Measurements from ENCODE around the gene UBQLN1. TPM values are rescaled to one million over a fixed set of nuclear protein-coding genes. Genes with fewer than 3 reads are reported as not detected.

UBQLN1 gene
- total RNA-seq, 2 donors from 2014 or later, result 114 to 119 TPM

- H3K4me3 ChIP-seq (ENCODE audit: low read length), result no peak overlapping the region
- H3K9me3 ChIP-seq (ENCODE audit: control insufficient read depth, low read length), result no peaks in the 10 kb centered on the region
- no peaks in the 10 kb centered on the region for H3K27me3 Mint-ChIP-seq (ENCODE audit: insufficient read depth)
- H3K27ac ChIP-seq (ENCODE audit: low read depth, low read length), result no peak overlapping the region
- H3K4me1 Mint-ChIP-seq, result peaks cover 13% of the 10 kb centered on the region
- peaks cover 8% of the 10 kb centered on the region for H3K36me3 Mint-ChIP-seq (ENCODE audit: low read depth)
- H3K9me3 Mint-ChIP-seq, result no peaks in the 10 kb centered on the region
- H3K9ac ChIP-seq (ENCODE audit: extremely low read depth, low read length, poor library complexity, severe bottlenecking), result no peak overlapping the region
- H3K4me1 ChIP-seq (ENCODE audit: control insufficient read depth, insufficient read depth, low read length), result no peaks in the 10 kb centered on the region
- peaks cover 16% of the 10 kb centered on the region for H3K36me3 ChIP-seq (ENCODE audit: control insufficient read depth, insufficient read depth, low read length)
- WGBS, 2 experiments (ENCODE audit: insufficient coverage in 1 of 2, insufficient read length in 1 of 2), result 93 to 98% methylated on average over 4 of the region's 4 CpGs
- H3K4me3 Mint-ChIP-seq, result no peak overlapping the region
- H3K27me3 ChIP-seq (ENCODE audit: control insufficient read depth, insufficient read depth, low read length, poor library complexity, severe bottlenecking), result no peaks in the 10 kb centered on the region
- DNase-seq, result no peak
- TF ChIP-seq CTCF (conservative IDR thresholded peaks at IDR 0.05), result no peak
- peak overlapping the region; percentile 35 for H3K27ac Mint-ChIP-seq
These were observed 8.7 kb downstream of the UBQLN1 start for GRCh38 chr9:83698976-83699585.

GRCh38 chr9:83691492-83691891, 16.3 kb downstream of the UBQLN1 start:
- Mint-ChIP-seq H3K9me3 (no peaks in the 10 kb centered on the region), H3K27me3 (ENCODE audit: insufficient read depth) (no peaks in the 10 kb centered on the region), H3K27ac (no peak overlapping the region), H3K4me1 (peaks cover 20% of the 10 kb centered on the region), H3K4me3 (no peak overlapping the region), H3K36me3 (ENCODE audit: low read depth) (peaks cover 5% of the 10 kb centered on the region)
- WGBS, 2 experiments (ENCODE audit: insufficient coverage in 1 of 2, insufficient read length in 1 of 2), result 94 to 100% methylated on average over 1 to 3 of the region's 3 CpGs
- H3K4me3 ChIP-seq (ENCODE audit: low read length), result no peak overlapping the region
- H3K4me1 ChIP-seq (ENCODE audit: control insufficient read depth, insufficient read depth, low read length), result no peaks in the 10 kb centered on the region
- H3K27me3 ChIP-seq (ENCODE audit: control insufficient read depth, insufficient read depth, low read length, poor library complexity, severe bottlenecking), result no peaks in the 10 kb centered on the region
- H3K9me3 ChIP-seq (ENCODE audit: control insufficient read depth, low read length), result no peaks in the 10 kb centered on the region
- no peak for TF ChIP-seq CTCF (conservative IDR thresholded peaks at IDR 0.05)
- H3K36me3 ChIP-seq (ENCODE audit: control insufficient read depth, insufficient read depth, low read length), result no peaks in the 10 kb centered on the region
- DNase-seq, result no peak
- H3K27ac ChIP-seq (ENCODE audit: low read depth, low read length), result no peak overlapping the region
- H3K9ac ChIP-seq (ENCODE audit: extremely low read depth, low read length, poor library complexity, severe bottlenecking), result no peak overlapping the region

- no peaks in the 10 kb centered on the region for H3K27me3 Mint-ChIP-seq (ENCODE audit: insufficient read depth)
- no peak overlapping the region for H3K4me3 Mint-ChIP-seq
- Histone ChIP-seq H3K36me3 (ENCODE audit: control insufficient read depth, insufficient read depth, low read length) (peaks cover 17% of the 10 kb centered on the region), H3K27me3 (ENCODE audit: control insufficient read depth, insufficient read depth, low read length, poor library complexity, severe bottlenecking) (no peaks in the 10 kb centered on the region), H3K9ac (ENCODE audit: extremely low read depth, low read length, poor library complexity, severe bottlenecking) (no peak overlapping the region), H3K4me3 (ENCODE audit: low read length) (no peak overlapping the region), H3K4me1 (ENCODE audit: control insufficient read depth, insufficient read depth, low read length) (no peaks in the 10 kb centered on the region), H3K9me3 (ENCODE audit: control insufficient read depth, low read length) (peaks cover 9% of the 10 kb centered on the region), H3K27ac (ENCODE audit: low read depth, low read length) (no peak overlapping the region)
- H3K9me3 Mint-ChIP-seq, result no peaks in the 10 kb centered on the region
- peaks cover 10% of the 10 kb centered on the region for H3K36me3 Mint-ChIP-seq (ENCODE audit: low read depth)
- no peak for DNase-seq
- peaks cover 15% of the 10 kb centered on the region for H3K4me1 Mint-ChIP-seq
- no peak for TF ChIP-seq CTCF (conservative IDR thresholded peaks at IDR 0.05)
- WGBS, 2 experiments (ENCODE audit: insufficient coverage in 1 of 2, insufficient read length in 1 of 2), result 94 to 97% methylated on average over 2 to 3 of the region's 3 CpGs
- H3K27ac Mint-ChIP-seq, result no peak overlapping the region
These were observed 18.8 kb downstream of the UBQLN1 start for GRCh38 chr9:83688921-83689320.

Measured in endodermal cell (in vitro differentiated cells).